HG03558 (cell line): ENCODE measurements around the gene TMEM87B.
"Not testable (repeated sequence)": the region's sequence is repeated elsewhere in the genome, so short reads cannot be mapped to it uniquely, and the experiment has no call there.

Experiments
- ATAC-seq: cut with Tn5 transposase; IDR thresholded peaks from one replicate; pipeline ENCODE4 v1.9.1; 2021; ENCODE audit warnings: moderate number of reproducible peaks; ENCODE audit not compliant: unreplicated experiment; ENCODE audit errors: extremely low read depth

TMEM87B gene

DNA sequence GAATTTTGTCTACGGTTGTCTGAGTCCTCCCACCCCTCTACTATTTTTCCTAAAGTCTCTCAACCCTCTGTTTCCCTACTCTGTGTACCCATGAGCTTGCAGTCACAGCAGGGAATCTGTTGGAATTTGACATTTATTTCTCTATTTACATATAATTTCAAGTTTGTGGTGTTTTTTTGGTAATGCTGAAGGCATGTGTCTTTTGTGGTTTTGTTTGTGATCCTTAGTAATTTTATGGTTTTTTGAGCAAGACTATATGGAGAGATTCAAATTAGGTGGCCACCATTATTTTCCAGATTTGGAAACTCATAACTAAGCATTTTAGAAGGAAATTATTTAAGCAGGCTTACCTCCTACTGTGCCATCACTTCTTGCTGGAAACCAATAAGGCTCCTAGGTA, 55.9 kb downstream of the TMEM87B start:
- ATAC-seq: no peak

DNA sequence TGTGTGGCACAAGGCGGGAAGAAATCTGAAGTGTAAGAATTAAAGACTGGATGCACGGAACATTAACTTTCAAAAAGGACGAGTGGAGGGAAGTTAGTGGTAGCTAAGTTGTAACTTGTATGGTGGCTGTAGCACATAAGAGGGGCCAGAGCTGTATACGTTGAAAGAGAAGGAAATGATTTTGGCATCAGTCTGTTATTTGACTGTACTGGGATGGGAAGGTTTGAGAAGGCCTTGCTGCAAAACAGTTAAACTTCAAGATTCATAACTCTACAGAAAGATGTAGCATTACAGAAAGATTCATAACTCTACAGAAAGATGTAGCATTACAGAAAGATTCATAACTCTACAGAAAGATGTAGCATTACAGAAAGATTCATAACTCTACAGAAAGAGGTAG, 58.3 kb downstream of the TMEM87B start:
- ATAC-seq: not testable (repeated sequence)

DNA sequence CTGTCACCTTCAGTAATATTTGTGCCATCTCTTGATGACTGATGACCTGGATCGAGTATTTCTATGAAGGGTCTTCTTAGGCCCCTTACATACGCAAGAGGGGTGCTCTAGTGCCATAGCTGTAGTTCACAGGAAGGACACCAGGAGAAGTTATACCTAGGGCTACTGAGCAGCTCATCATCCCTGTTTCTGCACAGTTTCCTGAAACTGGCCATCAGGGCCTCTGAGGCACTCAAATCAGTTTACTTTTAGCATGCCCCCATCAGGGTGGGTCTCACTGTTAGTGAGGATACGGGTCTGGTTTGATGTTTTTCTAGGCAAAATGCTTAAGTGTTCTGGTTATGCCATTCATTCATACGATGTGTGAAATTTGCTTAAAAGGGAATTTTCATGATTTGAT, 63.1 kb downstream of the TMEM87B start:
- no peak for ATAC-seq

DNA sequence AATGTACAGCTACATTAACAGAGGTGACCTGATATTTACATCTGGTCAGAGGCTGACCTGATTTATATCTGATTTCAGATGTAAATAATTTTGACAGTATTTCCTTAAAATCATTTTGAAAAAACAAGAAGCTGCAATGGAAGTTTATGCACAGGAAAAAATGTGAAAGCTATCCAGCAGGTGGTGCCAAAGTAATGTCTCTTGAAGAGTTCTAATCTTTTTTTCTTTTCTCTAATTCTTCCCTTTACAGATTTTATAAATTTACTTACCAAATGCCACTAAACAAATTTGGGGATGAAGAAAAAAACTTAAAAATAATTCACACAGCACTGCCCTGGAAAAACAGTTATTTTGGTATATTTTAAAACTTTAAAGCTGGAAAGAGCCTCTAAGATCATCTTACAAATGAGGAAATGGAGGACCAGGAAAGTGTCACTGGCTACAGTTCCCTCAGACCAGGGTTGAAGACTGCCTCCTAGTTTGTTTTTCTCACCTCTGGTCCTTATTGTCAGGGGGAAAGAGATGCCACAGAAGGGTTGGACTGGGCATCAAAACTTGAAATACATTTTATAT, 66.7 kb downstream of the TMEM87B start:
- no peak for ATAC-seq

DNA sequence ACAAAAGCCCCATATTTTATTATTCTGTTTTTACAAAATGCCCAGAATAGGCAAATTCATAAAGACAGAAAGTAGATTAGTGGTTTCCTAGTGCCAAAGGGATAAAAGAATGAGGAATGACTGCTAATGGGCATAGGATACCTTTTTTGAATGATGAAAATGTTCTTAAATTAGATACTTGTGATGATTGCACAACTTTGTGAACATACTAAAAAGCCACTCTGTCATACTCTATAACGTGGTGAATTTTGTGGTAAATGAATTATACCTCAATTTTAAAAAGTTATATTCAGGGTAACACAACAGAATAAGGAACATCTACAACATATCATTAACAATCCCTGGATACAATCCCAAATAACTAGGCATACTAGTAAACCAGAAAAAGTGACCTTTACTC, 74.0 kb downstream of the TMEM87B start:
- ATAC-seq: no peak

DNA sequence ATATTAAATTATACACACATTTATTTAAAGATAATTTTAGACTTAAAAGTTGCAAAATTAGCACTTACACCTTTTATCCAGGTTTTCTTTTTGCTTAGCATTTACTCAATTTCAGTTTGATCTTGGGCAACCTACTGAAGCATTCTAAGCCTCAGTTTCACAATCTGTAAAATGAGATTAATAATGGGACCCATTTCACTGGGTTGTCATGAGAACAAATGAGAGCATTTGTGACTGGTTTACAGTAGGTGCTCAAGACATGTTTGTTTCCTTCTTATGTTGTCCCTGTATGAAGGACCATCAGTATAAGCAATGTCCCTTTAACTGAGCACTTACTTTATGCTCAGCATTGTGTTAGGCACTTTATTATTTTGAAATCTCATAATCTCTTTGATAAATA, 78.3 kb downstream of the TMEM87B start:
- ATAC-seq: no peak

DNA sequence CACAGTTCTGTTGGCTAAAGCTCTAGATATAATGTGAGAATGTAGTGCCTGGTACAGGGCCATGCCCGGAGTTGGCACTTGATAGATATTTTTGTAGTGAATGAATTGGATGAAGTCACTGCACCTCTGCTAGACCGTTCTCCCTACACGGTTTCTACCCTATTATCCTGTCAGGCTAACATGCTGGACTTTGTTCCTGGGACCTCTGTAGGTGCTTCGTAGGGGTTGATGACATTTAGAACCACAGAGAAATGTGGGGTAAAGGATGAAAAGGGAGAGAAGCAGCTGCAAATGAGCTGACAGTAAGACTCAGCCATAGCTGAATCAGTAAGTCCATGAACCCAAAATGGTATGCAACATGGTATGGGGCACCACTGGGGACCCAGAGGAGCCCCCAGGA, 79.1 kb downstream of the TMEM87B start:
- no peak for ATAC-seq

DNA sequence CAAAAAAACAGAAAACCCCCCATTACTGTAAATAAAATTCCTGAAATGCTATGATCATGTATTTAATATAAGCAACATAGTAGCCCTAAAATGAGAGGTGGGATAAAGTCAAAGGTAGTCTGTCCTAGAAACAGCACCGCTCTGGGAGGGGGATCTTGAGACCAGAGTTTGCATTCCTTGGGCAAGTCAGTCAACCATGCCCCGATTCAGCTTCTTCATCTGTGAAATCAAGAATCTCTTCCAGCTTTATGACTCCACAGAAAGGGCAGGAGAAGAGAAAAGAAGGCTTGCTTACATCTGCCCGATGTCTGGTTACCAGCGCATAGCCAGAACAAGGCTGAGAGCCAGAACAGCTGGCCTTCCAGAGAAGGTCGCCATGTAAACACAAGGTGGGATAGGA, 81.0 kb downstream of the TMEM87B start:
- no peak for ATAC-seq

DNA sequence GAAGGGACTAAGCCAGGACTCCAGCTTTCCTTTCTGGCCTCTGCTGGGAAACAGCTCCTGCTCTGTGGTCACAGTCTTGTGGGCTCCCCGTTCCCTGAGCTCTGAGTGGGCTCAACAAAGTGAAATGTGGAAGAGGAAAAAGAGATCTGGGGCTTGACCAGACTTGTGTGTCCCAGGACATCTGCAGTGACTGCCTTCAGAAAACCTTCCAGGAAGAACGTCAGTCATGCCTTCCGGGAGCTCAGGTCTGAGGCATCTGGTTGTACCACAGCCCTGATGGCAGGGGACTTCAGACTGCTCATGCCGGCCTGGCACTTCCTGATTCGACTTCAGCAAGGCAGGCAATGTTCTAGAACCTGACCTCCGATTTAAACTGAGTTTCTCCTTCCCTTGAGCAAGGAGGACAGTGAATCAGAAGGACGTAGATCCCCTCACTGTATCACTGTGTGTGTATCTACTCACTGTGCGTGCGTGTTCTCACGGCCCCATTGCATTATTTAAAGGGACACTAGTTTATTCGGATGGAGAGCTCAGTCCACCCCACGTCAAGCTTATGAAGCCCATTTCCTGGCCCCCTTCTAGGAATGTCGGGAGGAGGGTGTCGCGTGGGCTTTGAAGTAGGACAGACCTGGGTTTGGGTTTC, 82.6 kb downstream of the TMEM87B start:
- ATAC-seq: no peak

DNA sequence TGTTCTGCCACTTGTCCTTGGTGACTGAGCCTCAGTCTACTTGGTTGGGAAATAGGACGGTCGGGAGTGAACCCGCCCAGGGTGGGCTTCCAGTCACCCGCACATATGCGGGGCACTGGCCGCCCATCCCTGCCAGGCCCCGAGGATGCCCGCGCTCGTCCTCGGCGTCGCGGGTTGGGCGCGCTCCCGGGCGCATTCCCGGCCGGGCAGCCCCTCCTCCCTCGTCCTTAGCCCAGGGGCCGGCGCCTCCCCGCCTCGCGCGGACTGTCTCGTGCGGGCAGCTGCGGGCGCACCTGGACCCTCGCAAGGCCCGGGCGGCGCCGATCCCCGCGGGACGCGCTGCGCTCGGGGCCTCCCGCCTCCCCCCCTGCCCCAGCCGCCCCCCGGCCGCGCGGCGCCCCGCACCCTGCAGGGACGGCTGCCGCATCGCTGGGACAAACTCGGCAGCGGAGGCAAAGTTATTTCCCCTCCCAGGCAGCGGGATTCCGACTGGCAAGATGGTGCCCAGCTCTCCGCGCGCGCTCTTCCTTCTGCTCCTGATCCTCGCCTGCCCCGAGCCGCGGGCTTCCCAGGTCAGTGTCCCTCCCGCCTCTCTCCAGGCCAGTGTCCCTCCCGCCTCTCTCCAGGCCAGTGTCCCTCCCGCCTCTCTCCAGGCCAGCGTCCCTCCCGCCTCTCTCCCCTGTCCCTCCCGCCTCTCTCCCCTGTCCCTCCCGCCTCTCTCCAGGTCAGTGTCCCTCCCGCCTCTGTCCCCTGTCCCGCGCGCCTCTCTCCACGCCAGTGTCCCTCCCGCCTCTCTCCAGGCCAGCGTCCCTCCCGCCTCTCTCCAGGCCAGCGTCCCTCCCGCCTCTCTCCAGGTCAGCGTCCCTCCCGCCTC, 83.3 kb downstream of the TMEM87B start, which contains the start of gene FBLN7:
Gene FBLN7, plus strand, starts transcription at position 227 of the 874 bp plus-strand sequence. Its CDS starts 271 bp downstream, at position 498.
- ATAC-seq: no peak

DNA sequence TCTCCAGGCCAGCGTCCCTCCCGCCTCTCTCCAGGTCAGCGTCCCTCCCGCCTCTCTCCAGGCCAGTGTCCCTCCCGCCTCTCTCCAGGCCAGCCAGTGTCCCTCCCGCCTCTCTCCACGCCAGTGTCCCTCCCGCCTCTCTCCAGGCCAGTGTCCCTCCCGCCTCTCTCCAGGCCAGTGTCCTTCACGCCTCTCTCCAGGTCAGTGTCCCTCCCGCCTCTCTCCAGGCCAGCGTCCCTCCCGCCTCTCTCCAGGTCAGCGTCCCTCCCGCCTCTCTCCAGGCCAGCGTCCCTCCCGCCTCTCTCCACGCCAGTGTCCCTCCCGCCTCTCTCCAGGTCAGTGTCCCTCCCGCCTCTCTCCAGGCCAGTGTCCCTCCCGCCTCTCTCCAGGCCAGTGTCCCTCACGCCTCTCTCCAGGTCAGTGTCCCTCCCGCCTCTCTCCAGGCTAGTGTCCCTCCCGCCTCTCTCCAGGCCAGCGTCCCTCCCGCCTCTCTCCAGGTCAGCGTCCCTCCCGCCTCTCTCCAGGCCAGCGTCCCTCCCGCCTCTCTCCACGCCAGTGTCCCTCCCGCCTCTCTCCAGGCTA, 84.1 kb downstream of the TMEM87B start:
- ATAC-seq: not testable (repeated sequence)

DNA sequence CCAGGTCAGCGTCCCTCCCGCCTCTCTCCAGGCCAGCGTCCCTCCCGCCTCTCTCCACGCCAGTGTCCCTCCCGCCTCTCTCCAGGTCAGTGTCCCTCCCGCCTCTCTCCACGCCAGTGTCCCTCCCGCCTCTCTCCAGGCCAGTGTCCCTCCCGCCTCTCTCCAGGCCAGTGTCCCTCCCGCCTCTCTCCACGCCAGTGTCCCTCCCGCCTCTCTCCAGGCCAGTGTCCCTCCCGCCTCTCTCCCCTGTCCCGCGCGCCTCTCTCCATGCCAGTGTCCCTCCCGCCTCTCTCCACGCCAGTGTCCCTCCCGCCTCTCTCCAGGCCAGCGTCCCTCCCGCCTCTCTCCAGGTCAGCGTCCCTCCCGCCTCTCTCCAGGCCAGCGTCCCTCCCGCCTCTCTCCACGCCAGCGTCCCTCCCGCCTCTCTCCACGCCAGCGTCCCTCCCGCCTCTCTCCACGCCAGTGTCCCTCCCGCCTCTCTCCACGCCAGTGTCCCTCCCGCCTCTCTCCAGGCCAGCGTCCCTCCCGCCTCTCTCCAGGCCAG, 84.7 kb downstream of the TMEM87B start:
- not testable (repeated sequence) for ATAC-seq

DNA sequence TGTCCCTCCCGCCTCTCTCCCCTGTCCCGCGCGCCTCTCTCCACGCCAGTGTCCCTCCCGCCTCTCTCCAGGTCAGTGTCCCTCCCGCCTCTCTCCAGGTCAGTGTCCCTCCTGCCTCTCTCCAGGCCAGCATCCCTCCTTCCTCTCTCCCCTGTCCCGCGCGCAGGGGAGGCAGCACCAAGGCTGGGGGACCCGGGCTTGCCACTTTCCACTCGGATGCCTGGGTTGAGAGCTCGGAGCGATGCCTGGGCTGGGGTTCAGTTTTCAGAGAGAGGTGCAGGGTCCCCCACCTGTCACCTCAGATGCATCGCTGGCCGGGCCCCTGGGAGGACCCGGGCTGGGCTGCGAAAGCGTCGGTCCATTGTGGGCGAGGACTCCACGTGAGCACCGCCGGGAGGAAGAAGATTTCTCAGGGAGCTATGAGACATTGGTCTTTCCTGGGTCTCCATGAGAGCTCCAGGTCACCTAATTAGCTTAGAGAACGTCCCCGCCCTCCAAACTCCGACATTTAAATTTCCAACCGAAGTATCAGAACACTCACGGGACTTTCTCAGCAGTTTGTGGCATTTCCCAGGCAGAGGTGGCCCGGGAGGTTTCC, 85.2 kb downstream of the TMEM87B start:
- no peak for ATAC-seq

DNA sequence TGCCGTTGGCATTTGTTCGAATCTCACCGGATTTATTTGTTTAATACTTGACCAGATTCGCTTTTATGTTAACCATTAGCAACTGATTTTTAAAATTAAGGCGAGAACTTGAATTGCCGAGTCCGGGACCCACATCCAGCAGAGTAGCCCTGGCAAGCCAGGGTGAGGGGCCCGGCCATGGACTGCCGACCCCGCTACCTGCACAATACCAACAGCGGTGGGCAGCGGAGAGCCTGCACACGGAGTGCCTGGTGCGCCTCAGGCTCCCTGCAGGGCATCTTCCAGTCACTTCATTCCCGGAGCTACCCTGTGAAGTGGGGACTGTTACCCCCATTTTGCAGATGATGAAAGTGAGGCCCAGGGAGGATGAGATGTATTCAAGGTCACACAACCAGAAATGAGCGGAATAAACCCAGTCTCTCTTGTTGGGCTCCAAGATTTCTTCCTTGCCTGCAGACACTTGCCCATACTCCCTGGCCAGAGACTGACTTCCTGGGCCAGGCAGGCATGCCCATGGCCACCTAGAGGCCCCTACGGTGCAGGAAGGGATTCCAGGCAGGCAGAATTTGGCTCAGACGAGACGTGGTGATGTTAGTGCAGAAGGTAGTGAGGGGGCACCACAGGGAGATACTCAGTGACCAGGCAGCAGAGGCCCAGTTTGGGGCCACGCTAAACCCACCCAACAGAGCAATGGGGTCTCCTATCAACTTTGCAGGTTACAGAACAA, 86.0 kb downstream of the TMEM87B start:
- no peak for ATAC-seq

DNA sequence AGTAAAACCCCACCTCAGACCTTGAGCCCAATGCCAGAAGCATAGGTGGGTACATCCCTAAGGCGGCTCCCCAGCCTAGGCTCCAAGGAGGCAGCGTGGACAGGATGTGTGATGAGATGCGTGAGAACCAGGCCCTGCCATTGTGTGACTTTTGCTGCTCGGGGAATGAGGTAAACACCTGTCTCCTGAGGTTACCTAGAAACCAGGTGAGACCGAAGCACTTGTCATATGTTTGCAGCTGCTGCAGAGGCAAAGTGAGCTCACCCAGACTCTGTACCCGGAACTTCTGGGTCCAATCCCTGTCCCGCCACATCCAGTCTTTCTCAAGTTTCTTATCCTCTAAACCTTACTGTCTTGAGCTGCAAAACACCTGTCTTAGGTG, 86.5 kb downstream of the TMEM87B start:
- ATAC-seq: no peak

DNA sequence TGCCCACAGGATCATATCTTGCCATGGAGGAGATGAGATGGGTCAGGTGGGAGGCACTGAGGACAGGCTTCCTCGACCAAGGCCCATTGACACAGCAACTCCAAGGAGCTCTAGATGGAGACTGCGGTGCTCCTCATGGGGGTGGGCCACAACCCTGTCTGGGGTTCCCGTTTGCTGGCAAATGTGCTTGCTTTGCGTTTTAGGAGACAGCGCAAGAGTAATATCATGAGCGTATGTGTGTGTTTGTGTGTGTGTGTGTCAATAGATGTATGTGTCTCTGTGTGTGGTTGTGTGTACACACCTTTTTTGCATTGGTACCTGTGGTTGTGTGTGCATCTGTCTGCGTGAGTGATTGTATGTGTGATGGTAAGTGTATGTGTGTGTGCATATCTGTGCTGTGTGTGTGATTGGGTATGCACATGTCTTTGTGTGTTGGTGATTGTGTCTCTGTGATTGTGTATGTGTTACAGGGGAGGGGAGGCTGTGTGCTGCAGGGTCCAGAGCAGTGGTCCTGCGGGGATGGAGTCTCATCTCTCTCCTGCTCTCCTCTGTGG, 87.5 kb downstream of the TMEM87B start:
- no peak for ATAC-seq

DNA sequence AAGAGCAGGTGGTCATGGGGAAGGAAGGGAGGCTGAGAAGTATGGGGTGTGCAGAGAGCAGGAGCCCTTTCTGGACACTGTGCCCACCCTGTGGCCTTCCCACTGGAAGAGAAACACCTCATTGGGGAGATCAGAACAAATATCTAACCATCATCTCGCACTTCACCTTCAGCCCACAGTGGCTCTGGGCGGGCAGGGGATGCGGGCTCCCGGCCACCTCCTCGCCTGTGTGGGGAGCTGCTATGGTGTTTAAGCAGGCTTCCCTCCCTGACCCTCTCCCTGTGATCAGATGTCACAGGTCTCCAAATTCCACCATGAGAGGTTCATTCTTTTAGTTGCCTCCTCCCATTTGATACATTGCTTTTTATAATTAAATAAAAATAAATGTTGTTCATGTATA, 88.1 kb downstream of the TMEM87B start:
- no peak for ATAC-seq

DNA sequence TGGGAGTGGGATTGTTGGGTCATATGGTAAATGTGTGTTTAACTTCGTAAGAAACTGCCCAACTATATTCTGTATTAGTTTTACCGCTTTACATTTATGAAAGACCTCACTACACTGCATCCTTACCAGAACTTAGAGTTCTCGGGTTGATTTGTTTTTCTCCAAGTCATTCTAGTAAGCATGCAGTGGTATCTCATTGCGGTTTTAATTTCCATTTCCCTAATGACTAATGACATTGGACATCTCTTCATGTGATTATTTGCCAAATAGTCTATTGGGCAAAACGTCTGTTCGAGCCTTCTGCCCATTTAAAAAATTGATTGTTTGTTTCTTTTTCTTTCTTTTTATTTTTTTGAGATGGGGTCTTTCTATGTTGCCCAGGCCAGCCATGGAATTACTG, 89.9 kb downstream of the TMEM87B start:
- ATAC-seq: no peak

DNA sequence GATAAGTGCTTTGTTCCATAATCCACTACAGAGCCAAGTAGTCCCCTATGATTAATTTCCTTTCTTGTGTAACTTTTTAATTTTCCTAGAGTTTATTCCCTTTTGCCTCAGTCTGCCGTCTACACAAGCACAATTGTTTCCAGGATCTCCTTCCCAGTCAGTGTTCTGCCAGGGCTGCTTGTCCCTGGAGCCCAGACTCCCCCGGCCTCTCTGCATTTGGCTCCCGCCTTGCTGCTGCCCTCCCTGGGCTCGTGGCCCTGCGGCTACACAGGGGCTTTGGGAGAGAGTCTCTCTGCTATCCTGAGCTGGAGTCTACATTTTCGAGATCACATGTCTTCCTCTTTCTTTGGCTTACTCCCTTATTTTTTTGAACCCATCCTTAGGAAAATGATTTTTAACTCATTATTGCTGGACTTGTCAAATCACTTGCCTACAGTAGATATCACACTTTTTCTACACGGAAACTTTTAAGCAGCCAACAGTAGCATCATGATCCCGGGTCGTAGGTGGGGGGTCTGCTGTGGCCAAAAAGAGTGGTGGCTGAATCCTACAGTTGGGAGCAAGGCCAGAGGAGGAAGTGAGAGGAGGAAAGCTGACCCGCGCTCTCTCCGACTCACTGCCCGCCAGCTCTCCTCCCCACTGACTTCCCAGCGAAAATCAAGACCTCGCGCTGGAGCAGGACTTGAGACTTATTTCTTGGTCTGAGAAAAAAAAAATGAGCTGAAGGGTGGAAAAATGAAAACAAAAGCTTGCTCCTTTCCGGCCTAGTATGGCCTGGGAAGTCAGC, 92.5 kb downstream of the TMEM87B start:
- ATAC-seq: no peak
